ENCODE measurements around the gene SLC16A12. TPM values are rescaled to one million over a fixed set of nuclear protein-coding genes. Genes with fewer than 3 reads are reported as not detected.

The SLC16A12 gene
- total RNA-seq, 1 donor from 2014 or later = not detected

DNA sequence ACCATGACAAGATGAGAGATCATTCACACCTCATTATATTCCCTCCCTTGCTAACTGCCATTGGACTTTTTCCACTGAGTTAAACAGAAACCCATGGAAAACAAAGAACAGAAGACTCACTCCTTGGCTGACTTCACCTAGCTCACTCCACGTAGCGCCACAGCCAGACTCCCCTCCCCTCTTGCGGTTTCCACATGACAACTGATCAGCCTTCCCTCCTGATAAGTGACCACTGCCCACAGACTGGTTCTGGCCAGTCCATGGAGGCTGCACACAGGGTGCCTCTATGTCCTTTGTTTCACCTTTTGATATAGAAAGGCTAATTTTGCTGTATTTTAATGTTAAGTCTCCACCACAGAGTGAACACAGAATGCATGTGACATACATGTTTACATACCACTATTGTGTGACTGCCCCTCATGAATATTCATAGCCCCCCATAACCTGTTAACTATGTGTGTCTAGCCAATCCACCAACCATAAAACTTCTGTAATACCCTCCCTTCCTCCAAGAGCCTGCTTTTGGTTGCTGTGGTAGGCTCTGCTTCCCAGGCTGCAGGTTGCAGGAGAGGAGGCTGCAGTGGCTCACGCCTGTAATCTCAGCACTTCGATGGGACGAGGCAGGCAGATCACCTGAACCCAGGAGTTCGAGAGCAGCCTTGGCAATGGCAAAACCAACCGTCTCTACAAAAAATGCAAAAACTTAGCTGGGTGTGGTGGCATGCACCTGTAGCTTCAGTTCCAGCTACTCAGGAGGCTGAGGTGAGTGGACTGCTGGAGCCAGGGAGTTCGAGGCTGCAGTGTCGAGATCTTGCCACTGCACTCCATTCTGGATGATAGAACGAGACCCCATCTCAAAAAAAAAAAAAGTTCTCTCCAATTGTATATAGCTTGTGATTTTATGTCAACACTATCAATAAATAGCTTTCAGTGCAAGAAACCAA is 131.0 kb downstream of the SLC16A12 start:
- Mint-ChIP-seq H3K9me3 (ENCODE audit: unreplicated experiment) (peaks cover 3% of the 10 kb centered on the region), H3K4me3 (ENCODE audit: unreplicated experiment) (no peak overlapping the region), H3K4me1 (ENCODE audit: low read depth, unreplicated experiment) (no peaks in the 10 kb centered on the region), H3K36me3 (ENCODE audit: unreplicated experiment) (peaks cover 4% of the 10 kb centered on the region), H3K27me3 (ENCODE audit: unreplicated experiment) (peaks cover 2% of the 10 kb centered on the region), H3K27ac (ENCODE audit: unreplicated experiment) (no peak overlapping the region)
- DNase-seq = no peak
- TF ChIP-seq CTCF (IDR thresholded peaks at IDR 0.05; ENCODE audit: partially characterized antibody, unreplicated experiment) = no peak

DNA sequence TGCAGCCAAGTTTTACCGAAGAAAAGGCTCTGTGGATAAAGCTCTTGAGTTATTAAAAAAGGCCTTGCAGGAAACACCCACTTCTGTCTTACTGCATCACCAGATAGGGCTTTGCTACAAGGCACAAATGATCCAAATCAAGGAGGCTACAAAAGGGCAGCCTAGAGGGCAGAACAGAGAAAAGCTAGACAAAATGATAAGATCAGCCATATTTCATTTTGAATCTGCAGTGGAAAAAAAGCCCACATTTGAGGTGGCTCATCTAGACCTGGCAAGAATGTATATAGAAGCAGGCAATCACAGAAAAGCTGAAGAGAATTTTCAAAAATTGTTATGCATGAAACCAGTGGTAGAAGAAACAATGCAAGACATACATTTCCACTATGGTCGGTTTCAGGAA is 132.4 kb downstream of the SLC16A12 start:
- DNase-seq = no peak
- no peak for TF ChIP-seq CTCF (IDR thresholded peaks at IDR 0.05; ENCODE audit: partially characterized antibody, unreplicated experiment)
- H3K27me3 Mint-ChIP-seq (ENCODE audit: unreplicated experiment) = peaks cover 2% of the 10 kb centered on the region
- no peak overlapping the region for H3K4me3 Mint-ChIP-seq (ENCODE audit: unreplicated experiment)
- H3K36me3 Mint-ChIP-seq (ENCODE audit: unreplicated experiment) = peaks cover 4% of the 10 kb centered on the region
- H3K9me3 Mint-ChIP-seq (ENCODE audit: unreplicated experiment) = peaks cover 3% of the 10 kb centered on the region
- no peak overlapping the region for H3K27ac Mint-ChIP-seq (ENCODE audit: unreplicated experiment)
- no peaks in the 10 kb centered on the region for H3K4me1 Mint-ChIP-seq (ENCODE audit: low read depth, unreplicated experiment)

- no peak overlapping the region for H3K27ac Mint-ChIP-seq (ENCODE audit: unreplicated experiment)
- no peaks in the 10 kb centered on the region for H3K36me3 Mint-ChIP-seq (ENCODE audit: unreplicated experiment)
- no peak overlapping the region for H3K4me3 Mint-ChIP-seq (ENCODE audit: unreplicated experiment)
- H3K4me1 Mint-ChIP-seq (ENCODE audit: low read depth, unreplicated experiment) = no peaks in the 10 kb centered on the region
- peaks cover 2% of the 10 kb centered on the region for H3K27me3 Mint-ChIP-seq (ENCODE audit: unreplicated experiment)
- no peak for DNase-seq
- H3K9me3 Mint-ChIP-seq (ENCODE audit: unreplicated experiment) = peaks cover 3% of the 10 kb centered on the region
- no peak for TF ChIP-seq CTCF (IDR thresholded peaks at IDR 0.05; ENCODE audit: partially characterized antibody, unreplicated experiment)
These were observed 135.4 kb downstream of the SLC16A12 start for GRCh38 chr10:89399956-89400355.

DNA sequence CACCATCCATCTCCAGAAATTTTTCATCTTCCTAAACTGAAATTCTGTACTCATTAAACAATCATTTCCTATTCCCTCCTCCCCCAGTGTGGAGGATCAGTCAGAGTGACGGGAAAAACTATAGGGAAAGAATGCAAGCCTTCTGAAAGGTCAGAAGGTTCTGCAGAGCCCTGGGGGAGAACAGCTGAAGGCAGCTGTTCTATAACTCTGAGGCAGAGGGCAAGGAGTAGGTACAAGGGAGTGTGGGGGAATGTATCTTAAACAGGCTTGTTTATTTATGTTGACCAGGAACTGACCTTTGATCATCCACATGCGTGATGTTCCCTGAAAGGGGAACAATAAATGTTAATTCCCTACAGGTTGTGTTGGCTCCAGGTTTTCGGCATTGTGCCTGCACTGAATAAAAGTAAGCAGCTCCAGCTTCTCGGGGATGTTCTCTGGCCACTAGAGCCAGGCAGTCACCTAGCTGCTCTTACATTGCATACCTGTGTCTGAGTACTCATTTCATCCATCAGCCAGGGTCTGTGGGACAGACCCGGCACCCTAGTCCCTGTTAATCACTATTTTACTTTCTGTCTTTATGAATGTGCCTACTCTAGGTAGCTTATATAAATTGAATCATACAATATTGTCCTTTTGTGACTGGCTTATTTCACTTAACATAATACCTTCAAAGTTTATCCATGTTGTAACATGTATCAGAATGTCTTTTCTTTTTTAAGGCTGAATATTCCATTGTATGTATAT is 137.2 kb downstream of the SLC16A12 start:
- no peaks in the 10 kb centered on the region for H3K36me3 Mint-ChIP-seq (ENCODE audit: unreplicated experiment)
- TF ChIP-seq CTCF (IDR thresholded peaks at IDR 0.05; ENCODE audit: partially characterized antibody, unreplicated experiment) = no peak
- H3K27ac Mint-ChIP-seq (ENCODE audit: unreplicated experiment) = no peak overlapping the region
- H3K27me3 Mint-ChIP-seq (ENCODE audit: unreplicated experiment) = no peaks in the 10 kb centered on the region
- H3K4me3 Mint-ChIP-seq (ENCODE audit: unreplicated experiment) = no peak overlapping the region
- no peaks in the 10 kb centered on the region for H3K4me1 Mint-ChIP-seq (ENCODE audit: low read depth, unreplicated experiment)
- no peaks in the 10 kb centered on the region for H3K9me3 Mint-ChIP-seq (ENCODE audit: unreplicated experiment)
- DNase-seq = no peak

All from glutamatergic neuron (in vitro differentiated cells).